ENCODE measurements around the gene ZNF362.

The ZNF362 gene

DNA sequence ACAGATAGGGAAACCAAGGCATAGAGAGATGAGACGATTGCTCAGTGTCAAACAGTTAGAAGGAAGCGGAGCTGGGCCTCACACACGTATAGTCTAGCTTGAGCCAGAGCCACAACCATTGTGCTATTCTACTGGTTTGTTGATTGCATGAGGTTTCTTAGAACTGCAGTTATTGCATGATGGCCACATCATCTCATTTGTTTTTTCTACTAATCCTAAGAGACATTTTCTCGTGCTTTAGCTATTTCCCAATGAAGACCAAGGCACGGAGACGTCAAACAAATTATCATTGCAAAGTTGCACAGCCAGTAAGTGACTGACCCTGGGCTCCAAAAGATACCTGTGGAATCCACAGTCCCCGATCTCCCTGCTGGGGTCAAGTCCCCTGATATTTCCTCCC is 25.1 kb upstream of the ZNF362 start:
- intact Hi-C loops (cut with DNase I; ENCODE audit: low total_unique reads): no loop called here
- no peak for DNase-seq
- Histone ChIP-seq H3K36me3 (no peaks in the 10 kb centered on the region), H3K27ac (no peak overlapping the region), H3K9me3 (no peaks in the 10 kb centered on the region), H3K4me3 (no peak overlapping the region), H3K4me1 (no peaks in the 10 kb centered on the region), H3K27me3 (peaks cover 0 to 12% of the 10 kb centered on the region in 2 donors)
- TF ChIP-seq, protein P1, sequence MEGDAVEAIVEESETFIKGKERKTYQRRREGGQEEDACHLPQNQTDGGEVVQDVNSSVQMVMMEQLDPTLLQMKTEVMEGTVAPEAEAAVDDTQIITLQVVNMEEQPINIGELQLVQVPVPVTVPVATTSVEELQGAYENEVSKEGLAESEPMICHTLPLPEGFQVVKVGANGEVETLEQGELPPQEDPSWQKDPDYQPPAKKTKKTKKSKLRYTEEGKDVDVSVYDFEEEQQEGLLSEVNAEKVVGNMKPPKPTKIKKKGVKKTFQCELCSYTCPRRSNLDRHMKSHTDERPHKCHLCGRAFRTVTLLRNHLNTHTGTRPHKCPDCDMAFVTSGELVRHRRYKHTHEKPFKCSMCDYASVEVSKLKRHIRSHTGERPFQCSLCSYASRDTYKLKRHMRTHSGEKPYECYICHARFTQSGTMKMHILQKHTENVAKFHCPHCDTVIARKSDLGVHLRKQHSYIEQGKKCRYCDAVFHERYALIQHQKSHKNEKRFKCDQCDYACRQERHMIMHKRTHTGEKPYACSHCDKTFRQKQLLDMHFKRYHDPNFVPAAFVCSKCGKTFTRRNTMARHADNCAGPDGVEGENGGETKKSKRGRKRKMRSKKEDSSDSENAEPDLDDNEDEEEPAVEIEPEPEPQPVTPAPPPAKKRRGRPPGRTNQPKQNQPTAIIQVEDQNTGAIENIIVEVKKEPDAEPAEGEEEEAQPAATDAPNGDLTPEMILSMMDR (IDR thresholded peaks at IDR 0.05): no peak

DNA sequence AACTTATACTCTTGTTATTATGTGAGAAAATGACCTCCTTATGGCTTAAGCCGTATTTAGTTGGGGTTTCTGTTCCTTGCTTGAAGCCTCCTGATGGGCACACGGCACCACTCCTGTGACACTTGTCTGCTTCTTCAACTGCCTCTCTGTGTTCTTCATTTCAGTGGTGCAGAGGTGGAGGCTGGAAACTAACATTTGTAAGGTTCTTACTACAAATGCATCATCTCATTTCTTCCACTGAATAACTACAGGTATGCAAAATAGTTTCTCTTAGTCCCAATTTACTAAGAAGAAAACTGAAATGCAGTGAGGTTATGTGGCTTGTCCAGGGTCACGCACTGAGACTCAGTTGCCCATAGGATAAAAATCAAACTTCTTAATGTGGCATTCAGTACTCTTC is 23.6 kb upstream of the ZNF362 start:
- no peak for DNase-seq
- intact Hi-C loops (cut with DNase I; ENCODE audit: low total_unique reads): loop anchor here (1.0 kb wide), 1 partner anchor 13 kb away; no protein-coding TSS in a partner anchor
- Histone ChIP-seq H3K4me1 (no peaks in the 10 kb centered on the region), H3K36me3 (no peaks in the 10 kb centered on the region), H3K9me3 (no peaks in the 10 kb centered on the region), H3K27me3 (peaks cover 0 to 12% of the 10 kb centered on the region in 2 donors), H3K4me3 (no peak overlapping the region), H3K27ac (no peak overlapping the region)
- TF ChIP-seq, protein P1 (IDR thresholded peaks at IDR 0.05): no peak

DNA sequence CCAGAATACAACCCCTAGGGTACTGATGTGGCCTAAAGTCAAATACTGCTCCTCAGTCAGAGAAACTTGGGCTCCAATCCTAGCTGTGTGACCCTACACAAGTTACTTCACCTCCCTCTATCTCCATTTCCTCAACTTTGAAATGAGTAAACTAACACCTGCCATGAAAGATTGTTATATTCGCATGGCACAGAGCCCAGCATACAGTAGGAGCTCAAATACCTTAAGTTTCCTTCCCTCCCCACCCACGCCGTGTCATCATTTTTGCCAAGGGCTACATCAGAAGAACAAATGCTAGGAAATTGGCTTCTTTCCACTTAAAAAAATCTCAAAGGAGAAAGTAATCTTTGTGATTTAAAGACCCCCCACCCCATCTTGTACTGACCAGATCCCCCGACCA is 22.2 kb upstream of the ZNF362 start:
- Histone ChIP-seq H3K4me1 (no peaks in the 10 kb centered on the region), H3K4me3 (no peak overlapping the region), H3K36me3 (no peaks in the 10 kb centered on the region), H3K27ac (no peak overlapping the region), H3K27me3 (peaks cover 0 to 12% of the 10 kb centered on the region in 2 donors), H3K9me3 (no peaks in the 10 kb centered on the region)
- DNase-seq: no peak
- TF ChIP-seq, protein P1 (IDR thresholded peaks at IDR 0.05): no peak
- intact Hi-C loops (cut with DNase I; ENCODE audit: low total_unique reads): no loop called here

DNA sequence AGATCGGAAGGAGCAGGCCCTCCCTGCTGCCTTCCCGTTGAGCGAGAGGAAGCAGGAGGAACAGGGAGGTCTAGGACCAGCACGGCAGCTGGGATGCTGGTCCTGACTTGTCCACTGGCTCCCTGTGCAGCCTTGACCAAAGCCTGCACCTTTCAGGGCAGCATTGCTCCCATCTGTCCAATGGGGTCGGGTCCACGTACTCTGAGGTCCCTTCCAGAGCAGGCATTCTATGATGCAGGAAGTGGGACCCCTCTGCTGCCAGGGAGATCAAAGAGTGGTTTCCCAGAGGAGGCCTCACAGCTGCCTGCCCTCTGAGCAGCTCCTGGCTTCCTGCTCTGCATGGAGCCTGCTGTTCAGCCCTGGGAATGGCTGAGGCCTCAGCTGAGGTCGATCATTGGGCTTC is 21.7 kb upstream of the ZNF362 start:
- H3K4me3 ChIP-seq: no peak overlapping the region
- intact Hi-C loops (cut with DNase I; ENCODE audit: low total_unique reads): no loop called here
- no peaks in the 10 kb centered on the region for H3K4me1 ChIP-seq
- TF ChIP-seq, protein P1 (IDR thresholded peaks at IDR 0.05): no peak
- no peaks in the 10 kb centered on the region for H3K9me3 ChIP-seq
- no peak overlapping the region for H3K27ac ChIP-seq
- peaks cover 0 to 12% of the 10 kb centered on the region in 2 donors for H3K27me3 ChIP-seq
- no peaks in the 10 kb centered on the region for H3K36me3 ChIP-seq
- DNase-seq: no peak

DNA sequence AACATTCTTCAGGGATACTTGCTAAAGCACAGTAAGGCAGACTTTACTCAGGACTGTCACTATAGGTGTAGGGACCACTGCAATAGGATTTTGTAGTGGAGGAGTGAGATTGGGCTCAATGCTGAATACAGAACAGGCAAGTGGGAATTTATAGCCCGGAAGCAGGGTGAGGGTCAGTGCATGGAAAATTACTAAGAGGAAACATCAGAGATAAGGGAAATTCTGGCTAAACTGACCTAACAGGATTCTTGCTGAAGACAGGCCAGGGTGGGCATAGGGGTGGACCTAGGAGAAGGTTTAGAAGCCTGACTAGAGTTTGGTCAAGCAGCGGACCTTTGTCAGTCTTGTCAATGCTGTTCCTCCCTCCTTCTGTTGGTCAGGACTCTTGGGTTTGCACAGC is 20.8 kb upstream of the ZNF362 start:
- DNase-seq: peak in 1 of 2 donors; percentile 16
- Histone ChIP-seq H3K4me1 (no peaks in the 10 kb centered on the region), H3K9me3 (no peaks in the 10 kb centered on the region), H3K27ac (no peak overlapping the region), H3K4me3 (no peak overlapping the region), H3K27me3 (peaks cover 0 to 12% of the 10 kb centered on the region in 2 donors), H3K36me3 (no peaks in the 10 kb centered on the region)
- TF ChIP-seq, protein P1 (IDR thresholded peaks at IDR 0.05): no peak
- intact Hi-C loops (cut with DNase I; ENCODE audit: low total_unique reads): no loop called here

DNA sequence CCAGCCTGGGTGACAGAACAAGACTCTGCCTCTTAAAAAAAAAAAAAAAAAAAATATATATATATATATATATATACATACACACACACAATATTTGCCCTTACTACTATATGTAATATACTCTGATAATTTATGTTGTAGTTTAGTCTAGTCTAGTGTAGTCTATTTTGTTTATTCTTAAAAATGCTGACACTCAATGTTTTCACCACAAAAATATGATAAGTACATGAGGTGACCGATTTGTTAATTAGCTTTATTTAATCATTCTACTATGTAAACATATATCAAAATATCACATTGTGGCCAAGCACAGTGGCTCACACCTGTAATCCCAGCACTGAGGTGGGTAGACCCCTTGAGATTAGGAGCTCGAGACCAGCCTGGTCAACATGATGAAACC is 19.8 kb upstream of the ZNF362 start:
- intact Hi-C loops (cut with DNase I; ENCODE audit: low total_unique reads): no loop called here
- Histone ChIP-seq H3K27ac (no peak overlapping the region), H3K27me3 (peaks cover 0 to 12% of the 10 kb centered on the region in 2 donors), H3K9me3 (no peaks in the 10 kb centered on the region), H3K36me3 (no peaks in the 10 kb centered on the region), H3K4me1 (no peaks in the 10 kb centered on the region), H3K4me3 (no peak overlapping the region)
- TF ChIP-seq, protein P1 (IDR thresholded peaks at IDR 0.05): no peak
- no peak for DNase-seq

Measured in tibial artery (tissue), 4 donors.